Stimulated activated CD4-positive, alpha-beta T cell treated with anti-CD3 and anti-CD28 coated beads, Interleukin-2, amount 100 ng/mL, for 4 hours (primary cell): Measurements from ENCODE around the gene FAM117A.
"Not testable (repeated sequence)": the region's sequence is repeated elsewhere in the genome, so short reads cannot be mapped to it uniquely, and the experiment has no call there.

Experiments
- DNase-seq: peaks from one replicate; pipeline ENCODE4 v3.0.0-alpha.2; 2020; ENCODE audit warnings: low read depth

The FAM117A gene

DNA sequence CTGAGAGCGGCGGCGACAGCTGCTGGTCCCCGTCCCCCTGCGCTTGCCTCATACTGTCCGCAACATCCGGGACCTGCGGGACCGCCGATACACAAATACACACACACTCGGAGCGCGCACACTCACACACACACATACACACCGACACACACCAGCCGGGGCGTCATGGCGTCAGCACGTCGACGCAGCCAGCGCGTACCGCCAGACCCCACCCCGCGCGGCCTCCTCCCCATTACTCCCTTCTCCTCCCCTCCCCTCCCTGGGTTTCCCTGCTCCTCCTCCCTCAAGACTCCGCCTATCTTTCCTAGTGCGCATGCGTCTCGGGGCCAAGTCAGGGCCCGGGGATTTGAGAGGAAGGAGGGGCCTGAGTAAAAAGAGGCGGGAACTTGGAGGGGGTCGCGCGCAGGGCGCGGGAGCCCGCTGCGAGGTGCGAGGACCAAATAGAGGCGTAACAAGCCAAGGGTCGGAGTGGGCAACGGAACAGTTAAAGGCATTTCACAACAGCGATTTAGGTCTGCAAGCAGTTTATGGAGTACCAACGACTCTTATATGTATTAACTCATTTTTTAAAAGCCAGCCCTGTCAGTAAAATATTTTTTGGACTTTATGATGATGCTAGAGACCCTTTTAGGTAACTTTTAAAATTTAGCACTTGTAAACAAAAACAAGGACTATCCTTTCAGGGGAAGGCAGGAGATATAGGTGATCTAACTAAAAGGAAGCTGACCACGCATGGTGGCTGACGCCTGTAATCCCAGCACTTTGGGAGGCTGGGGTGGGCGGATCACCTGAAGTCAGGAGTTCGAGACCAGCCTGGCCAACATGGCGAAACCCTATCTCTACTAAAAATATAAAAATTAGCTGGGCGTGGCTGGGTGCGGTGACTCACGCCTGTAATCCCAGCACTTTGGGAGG, 85.7 kb downstream of the FAM117A start, which contains the start of gene SPOP:
TSS of gene SPOP (minus strand) at position 165 of the 915 bp plus-strand sequence. CDS start 55,287 bp downstream, outside the sequence.
- DNase-seq = peak; percentile 98

- DNase-seq = peak; percentile 95
Measured at GRCh38 chr17:49677134-49677932, 86.6 kb downstream of the FAM117A start.

DNA sequence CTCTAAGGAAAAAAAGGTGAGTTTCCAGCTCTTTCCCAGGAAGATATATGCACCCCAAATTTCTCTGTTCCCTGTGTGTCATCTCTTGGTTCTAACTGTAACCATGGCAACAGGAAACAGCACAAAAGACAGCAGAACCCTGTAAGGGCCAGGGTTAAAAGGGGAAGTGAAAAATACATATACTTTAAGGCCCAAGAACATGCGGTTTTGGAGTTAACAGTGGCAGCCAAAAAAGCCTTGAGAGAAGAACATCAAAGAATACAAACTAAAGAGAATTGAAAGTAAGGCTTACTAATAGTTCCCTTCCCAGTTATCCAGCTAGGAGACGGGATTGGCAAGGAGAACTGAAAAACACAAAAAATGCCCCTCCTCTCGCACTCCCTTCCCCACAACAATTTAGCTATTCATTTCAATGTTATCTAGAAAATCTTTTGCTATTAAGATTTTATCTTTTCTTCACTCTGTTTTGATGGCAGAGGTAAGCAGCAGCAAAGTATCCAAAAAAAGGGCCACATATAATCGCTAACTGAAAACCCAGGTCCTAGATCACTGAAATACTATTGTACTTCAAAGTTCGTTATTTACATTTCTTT, 87.6 kb downstream of the FAM117A start:
- DNase-seq = no peak

DNA sequence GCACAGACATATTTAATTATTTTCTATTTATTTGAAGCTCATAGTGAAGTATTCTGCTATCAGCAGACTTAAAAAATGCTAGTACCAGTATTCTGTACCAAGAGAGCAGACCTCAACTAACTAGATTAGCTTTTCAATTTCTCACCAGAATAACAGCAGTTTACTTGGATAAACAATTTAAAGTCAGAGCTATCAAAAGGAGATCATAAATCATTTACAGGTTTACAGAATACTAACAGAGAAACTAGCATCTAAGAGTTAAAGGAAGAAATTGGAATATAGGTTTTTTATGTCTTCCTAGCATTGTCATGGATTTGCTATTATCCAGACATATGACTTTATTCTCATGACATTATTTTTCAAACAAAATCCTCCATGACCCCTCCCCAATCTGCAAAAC, 89.4 kb downstream of the FAM117A start:
- DNase-seq = no peak

DNA sequence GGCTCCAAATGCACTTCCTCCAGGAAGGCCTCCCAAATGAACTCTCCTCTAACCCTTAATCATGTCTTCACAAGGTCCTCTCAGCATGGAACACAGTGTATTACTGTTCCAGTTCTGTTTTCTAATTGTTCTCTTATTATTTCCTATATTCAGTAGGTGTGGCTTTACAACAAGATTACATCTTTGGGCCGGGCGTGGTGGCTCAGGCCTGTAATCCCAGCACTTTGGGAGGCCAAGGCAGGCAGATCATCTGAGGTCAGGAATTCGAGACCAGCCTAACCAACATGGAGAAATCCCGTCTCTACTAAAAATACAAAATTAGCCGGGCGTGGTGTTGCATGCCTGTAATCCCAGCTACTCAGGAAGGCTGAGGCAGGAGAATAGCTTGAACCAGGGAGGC, 90.3 kb downstream of the FAM117A start:
- not testable (repeated sequence) for DNase-seq

DNA sequence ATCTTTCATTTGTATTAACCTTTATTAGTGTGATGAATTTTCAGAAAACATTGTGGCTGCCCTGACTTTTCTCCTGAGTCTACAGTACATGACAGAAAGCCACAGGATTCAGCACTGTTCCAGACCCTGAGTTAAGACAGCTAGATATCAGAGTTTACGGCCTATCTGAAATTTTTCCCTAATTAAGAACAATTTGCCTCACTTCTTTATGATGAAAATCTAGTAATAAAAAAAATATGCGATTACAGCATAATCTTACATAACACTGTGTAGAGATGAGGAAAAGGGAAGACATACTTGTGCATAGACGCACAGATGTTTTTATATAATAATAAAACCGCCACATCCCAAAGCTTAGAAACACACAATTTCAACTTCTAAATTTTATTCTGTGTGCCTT, 93.3 kb downstream of the FAM117A start:
- DNase-seq = no peak

- DNase-seq = no peak
Measured at GRCh38 chr17:49670002-49670401, 93.9 kb downstream of the FAM117A start.

DNA sequence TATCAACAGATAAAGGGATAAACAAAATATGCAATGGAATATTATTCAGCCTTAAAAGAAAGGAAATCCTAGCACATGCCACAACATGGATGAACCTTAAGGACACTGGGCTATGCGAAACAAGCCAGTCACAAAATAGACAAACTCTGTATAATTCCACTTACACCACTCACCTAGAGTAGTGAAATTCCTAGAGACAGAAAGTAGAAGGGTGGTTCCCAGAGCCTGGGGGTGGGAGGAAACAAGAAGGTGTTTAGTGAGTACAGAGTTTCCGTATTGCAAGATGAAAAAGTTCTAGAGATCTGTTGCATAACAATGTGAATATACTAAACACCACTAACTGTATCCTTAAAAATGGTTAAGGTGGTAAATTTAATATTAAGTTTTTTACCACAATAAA, 96.1 kb downstream of the FAM117A start:
- no peak for DNase-seq

DNA sequence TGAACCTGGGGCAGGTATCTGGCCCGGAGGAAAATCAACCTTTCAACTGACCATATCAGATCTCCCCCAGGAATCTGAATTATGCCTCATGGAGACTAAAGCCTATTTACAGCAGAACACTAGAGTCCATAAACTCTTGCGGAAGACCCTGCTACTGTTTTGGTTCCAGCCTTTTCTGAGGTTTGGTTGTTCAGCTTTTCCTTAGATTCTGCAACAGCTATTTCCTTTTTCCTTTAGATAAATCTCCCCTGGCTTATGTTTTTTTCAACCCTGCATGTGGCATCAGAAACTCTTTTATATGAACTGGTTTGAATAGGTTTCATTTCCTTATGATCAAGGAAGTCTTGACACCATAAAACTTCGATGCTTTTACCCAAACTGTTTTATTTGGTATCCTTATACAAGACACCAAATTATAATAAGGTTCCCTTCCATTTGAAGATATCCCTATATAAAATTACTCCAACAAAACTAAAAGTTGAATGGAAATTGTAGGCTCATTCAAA, 99.2 kb downstream of the FAM117A start:
- no peak for DNase-seq
